Activated CD4-positive, alpha-beta T cell treated with anti-CD3 and anti-CD28 coated beads, Interleukin-2, amount 50 U/mL, for 1 hour (primary cell): ENCODE results near the gene UBE2S.
A peak's percentile ranks its signal among the peaks of the same experiment; 100 is the strongest.

Experiments used
- DNase-seq: peaks from one replicate; pipeline ENCODE4 v3.0.0-alpha.2; 2020

Gene UBE2S

DNA sequence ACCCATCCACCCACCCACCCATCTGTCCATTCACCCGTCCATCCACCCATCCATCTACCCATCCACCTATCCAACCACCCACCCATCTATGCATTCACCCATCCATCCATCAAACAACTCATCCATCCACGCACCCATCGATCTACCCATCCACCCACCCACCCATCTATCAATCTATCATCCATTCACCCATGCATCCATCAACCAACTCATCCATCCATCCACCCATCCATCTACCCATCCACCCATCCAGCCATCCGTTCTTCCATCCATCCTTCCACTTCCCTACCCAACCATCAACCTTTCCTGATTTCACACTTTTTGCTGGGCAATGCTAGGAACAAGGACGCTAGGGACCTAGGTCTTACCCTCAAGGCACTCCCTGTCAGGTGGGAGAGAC is 25.6 kb downstream of the UBE2S start:
- no peak for DNase-seq

GRCh38 chr19:55379174-55379573 is 28.4 kb downstream of the UBE2S start:
- DNase-seq = no peak

DNA sequence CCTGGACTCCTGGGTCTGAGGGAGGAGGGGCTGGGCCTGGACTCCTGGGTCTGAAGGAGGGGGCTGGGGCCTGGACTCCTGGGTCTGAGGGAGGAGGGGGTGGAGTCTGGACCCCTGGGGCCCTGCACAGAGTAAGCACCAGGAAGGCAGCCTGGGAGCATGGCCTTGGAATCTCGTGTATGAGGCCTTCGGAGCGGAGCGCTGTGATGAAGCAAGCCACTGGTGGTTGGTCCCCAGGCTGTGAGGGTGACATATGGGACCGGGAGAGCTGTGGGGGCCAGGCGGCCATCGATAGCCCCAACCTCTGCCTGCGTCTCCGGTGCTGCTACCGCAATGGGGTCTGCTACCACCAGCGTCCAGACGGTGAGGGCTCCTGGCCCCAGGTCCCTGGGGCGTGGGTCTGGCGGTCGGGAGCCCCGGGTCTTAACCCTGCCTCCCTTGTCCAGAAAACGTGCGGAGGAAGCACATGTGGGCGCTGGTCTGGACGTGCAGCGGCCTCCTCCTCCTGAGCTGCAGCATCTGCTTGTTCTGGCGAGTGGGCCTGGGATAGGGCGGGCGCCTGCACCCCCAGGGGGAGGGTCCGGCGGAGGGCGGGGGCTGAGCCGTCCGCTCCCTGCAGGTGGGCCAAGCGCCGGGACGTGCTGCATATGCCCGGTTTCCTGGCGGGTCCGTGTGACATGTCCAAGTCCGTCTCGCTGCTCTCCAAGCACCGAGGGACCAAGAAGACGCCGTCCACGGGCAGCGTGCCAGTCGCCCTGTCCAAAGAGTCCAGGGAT is 30.0 kb downstream of the UBE2S start:
- no peak for DNase-seq

- DNase-seq = no peak
Observed at GRCh38 chr19:55376241-55376933, 31.2 kb downstream of the UBE2S start, which contains the start of gene TMEM190. Gene TMEM190, plus strand, starts transcription at chr19:55376826. Its CDS starts 28 bp downstream, at chr19:55376854.

DNA sequence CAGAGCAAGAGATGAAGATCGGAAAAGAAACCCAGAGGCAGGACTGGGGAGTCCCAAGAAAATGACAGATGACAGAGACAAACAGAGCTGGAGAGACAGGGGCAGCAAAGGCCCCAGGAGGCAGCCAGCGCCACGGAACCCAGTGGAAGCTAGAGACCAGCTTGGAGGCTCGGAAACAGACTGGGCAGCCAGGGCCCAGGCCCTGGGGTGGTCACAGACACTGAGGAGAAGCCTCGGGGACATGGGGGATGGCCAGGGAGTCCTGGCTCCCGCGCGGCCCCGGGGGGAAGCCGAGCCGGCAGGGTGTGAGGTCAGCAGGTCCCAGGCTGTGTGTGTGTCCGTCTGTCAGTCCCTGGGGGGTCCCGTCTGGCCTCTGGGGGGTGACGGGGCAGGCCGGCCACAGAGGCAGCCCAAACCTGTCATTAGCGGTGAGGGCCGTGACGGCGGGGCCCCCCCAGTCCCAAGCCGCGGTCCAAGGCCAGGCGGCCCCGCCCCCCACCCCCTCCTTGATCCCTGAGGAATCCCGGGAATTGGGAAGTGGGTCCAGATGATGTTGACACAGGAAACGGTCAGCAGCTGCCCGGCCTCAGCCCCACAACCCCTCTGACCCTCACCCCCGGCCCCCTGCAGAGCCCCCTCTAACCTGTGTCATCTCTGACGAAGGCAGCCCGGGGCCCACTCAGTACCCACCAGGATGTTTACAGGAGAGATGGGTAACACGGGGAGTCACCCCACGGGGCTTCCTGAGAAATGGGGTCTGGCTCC is 33.4 kb downstream of the UBE2S start:
- no peak for DNase-seq

DNA sequence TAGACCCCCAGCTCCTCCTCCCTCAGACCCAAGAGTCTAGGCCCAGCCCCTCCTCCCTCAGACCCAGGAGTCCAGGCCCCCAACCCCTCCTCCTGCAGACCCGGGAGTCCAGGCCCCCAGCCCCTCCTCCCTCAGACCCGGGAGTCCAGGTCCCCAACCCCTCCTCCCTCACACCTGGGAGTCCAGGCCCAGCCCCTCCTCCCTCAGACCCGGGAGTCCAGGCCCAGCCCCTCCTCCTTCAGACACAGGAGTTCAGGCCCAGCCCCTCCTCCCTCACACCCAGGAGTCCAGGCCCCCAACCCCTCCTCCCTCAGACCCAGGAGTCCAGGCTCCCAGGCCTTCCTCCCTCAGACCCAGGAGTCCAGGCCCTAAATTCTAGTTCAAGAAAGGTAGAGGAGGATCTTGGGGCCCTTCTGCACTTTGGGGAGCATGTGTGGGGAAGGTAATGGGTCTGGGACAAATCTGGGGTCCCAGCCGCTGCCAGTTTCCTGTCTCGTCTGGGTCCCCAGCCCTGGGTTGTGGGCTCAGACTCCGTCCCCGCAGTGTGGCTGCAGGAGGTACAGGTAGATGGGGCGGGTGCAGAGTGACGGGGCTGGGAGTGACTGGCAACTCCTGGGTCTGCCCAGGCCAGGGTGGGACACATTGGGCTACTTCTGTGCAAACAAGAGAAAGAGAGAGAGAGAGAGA is 34.1 kb downstream of the UBE2S start:
- DNase-seq = no peak

DNA sequence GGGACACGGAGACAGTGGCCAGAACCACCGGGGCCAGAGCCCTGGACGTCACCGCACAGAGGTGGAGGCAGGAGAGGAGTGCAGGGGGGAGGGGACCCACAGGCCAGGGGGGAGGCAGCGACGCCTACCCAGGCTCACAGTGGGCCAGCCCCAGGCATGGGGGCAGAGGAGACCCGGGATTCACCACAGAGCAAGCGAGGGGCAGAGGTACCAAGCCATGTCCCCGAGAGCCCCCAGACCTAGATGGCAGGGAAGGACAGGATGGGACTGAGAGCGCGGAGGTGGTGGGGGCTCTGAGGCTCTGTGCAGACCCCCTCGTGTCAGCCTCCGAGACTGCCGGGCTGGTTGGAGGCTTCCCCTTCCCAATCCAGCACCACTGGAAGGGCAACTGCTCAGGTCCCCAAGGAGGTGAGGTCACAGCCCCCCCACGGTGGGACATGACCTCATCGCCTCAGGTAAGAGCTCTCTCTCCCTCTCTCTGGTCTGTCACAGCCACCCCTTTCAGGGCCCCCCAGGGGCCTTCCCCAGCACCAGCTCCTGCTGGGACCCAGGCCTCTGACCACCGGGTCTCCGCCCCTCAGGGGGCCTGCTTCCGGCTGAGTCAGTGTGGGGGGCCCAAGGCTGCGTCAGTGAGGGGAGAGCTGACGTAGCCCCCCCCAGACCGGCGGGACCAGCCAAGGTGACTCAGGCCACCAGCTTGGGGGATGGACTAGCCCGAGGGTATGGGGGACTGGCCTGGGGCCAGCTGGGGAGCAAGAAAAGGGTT is 35.1 kb downstream of the UBE2S start:
- DNase-seq = no peak

- no peak for DNase-seq
Observed at GRCh38 chr19:55370305-55370988, 37.1 kb downstream of the UBE2S start, which contains the start of gene IL11. Gene IL11, minus strand, starts transcription at chr19:55370463. Its CDS starts 153 bp downstream, at chr19:55370310.

DNA sequence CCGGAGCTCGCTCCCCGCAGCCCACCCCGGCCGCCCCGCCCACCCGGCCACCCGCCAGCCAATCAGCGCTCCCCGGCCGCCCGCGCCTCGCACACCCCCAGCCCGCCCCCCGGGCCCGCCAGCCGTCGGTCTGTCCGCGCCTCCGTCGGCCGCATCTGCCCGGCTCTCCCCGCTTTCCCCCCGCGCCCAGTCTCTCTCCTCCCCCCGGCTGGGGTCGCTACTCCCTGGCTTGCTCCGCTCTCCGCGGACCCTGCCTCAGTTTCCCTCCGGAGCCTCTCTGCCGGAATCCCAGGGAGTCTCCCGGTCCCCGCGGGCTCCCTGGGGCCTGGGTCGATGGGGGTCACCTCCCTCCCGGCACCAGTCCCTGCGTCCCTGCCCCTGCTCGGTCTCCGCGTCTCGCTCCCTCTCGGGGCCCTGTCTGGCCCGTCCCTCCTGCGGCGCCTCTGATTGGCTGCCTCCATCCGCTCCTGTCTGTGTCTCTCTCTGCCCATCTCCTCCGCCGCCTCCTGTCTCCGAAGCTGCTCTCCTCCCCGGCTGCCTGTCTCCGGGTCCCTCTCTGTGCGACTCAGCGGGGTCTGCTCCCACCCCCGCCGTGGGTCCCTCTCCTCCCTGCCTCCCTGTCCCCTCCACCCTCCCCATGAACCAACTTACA is 37.8 kb downstream of the UBE2S start:
- DNase-seq = peak; percentile 30

DNA sequence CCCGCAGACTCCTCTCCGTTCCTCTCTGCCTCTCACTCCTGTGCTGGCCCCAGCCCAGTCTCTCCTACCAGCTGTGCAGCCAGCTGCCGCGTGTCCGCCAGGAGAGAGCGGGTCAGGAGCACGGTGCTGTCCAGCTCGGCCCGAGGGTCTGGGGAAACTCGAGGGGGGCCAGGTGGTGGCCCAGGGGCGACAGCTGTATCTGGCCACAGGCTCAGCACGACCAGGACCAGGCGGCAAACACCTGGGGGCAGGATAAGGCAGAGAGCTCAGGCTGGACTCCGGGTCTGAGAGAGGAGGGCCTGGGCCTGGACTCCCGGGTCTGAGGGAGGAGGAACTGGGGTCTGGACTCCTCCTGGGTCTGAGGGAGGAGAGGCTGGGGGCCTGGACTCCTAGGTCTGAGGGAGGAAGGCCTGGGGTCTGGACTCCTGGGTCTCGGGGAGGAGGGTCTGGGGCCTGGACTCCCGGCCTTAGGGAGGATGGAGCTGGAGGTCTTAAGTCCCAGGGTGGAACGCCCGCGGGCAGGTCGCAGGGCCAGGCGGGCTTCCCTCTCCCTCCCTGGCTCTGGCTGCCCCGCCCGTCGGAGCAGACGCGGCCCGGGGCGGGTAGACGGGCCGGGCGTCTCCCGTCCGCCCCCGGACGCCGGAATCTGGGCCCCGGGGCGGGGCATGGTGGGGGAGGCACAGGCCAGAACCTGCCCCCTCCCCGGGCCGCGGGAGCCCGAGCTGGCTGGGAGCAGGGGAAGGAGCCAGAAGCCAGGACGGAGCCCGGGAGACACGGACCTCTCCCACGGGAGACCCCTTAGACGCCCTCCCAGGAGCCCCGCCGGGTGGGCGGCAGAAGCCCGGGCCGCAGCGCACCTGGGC is 38.7 kb downstream of the UBE2S start:
- no peak for DNase-seq

DNA sequence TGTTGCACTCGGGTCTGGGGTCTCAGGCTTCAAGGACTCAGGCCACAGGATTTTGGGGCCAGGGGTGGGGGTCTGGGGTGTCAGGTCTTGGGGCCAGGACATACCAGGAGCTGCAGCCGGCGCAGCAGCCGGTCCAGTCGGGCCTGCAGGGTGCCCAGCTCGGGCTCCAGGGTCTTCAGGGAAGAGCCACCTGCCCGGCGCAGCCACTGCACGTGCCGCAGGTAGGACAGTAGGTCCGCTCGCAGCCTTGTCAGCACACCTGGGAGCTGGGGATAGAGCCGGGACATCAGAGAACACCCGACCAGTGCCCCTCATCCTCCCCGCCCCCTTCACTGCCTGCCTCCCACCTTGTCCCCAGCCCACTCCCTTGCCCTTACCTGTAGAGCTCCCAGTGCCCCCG is 39.5 kb downstream of the UBE2S start:
- no peak for DNase-seq

GRCh38 chr19:55366790-55367189 is 40.8 kb downstream of the UBE2S start:
- DNase-seq = no peak

DNA sequence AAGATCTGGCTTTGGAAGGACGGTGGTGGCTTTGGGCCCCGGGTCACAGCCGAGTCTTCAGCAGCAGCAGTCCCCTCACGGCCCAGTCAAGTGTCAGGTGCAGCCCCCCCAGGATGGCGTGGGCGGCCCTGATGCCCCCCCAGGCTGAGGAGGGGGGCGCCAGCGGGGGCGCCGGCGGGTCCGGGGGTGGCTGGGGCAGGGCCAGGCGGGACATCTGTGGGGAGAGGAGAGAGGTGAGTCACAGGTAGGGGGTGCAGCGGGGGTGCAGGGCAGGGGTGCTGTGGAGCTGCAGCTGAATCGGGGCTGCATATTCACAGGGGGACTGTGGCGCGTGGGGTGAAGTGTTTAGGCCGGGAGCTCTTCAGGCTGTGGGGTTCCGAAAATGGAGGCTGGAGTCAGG is 41.6 kb downstream of the UBE2S start:
- DNase-seq = no peak

- DNase-seq = no peak
Observed at GRCh38 chr19:55365245-55365644, 42.3 kb downstream of the UBE2S start.

DNA sequence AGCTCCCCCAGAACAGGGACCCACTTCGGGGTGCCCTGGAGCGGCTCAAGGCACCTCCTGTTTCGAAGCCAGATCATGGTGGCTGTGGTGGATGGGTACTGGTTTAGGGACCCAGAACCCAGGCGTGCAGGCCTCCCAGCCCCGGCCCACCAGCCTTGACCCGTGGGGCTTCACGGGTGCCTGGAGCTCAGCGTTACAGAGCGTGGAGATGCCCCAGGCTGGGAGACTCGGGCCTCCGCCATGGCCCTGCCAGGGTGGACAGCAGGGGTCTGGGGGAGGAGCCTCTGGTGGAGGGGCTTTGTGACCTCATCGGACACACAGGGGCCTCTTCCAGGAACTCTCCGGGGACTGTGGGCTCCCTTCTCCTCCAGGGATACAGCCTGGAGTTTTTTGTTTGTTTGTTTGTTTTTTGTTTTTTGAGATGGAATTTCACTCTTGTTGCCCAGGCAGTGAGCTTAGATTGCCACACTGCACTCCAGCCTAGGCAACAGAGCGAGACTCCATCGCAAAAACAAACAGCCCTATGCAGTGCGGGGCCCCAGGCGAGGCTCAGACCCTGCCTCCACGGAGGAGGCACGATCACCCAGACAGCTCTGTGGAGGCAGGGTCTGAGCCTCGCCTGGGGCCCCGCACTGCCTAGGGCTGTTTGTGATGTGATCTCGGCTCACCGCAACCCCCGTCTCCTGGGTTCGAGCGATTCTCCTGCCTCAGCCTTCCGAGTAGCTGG is 44.4 kb downstream of the UBE2S start, which contains the start of gene GARIN5B:
Gene GARIN5B (minus strand): TSS at position 271 of the 727 bp plus-strand sequence. CDS start 194 bp downstream, at position 77.
- DNase-seq = no peak

DNA sequence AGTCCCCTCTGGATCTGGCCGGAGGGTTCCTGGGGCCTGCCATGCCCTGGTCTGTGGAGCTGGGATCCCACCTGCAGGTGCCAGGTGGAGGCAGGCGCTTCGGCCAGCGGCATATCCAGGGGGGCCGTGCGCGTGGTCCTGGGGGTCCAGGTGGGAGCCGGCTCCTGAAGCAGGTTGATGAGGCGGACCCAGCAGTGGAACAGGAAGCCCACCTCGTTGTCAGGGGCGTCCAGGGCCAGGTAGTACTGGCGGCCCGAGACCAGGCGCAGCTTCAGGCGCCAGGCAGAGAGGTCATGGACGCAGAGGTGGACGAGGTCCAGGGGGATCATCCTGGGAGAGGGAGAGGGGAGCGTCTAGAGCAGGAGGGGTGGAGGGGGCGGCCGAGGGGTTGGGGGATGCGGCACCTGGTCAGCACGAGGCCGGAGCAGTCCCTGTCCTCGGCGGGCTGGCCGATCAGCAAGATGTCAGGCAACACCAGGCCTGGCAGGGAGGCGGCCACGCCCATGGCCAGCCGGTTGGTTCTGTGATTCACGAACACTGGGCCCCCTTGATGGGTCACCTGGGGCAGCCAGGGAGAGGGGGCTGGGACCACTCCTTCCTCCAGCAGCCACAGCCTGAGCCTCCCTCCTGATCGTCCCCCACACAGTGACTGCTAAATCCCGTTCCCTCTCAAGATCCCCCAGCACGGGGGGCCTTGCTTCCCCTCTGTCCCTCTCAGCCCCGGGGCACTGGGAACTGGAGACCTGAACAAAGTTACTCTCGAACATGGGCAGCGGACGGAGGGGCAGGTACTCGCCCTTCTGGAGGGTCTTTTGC is 45.2 kb downstream of the UBE2S start:
- DNase-seq = no peak

DNA sequence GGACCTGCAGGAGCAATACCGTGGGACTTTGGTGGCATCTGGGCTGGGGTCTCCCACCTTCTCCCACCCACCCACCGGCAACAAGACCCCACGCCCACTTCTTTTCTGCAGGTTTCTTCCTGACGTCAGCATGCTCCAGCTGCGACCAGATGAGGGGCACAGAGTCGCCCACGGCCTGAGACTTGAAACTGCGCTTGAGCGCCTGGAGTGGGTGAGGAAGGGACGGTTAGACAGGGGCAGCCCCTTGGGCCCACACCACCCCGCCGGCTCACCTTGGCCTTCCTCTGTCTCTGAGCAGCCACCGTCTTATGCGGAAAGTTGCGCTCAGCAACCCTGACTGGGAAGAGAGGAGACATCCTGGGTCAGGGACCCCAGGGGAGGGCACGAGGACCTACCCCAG is 46.7 kb downstream of the UBE2S start:
- DNase-seq = no peak
